ENCODE measurements around the gene OSGIN1.

Gene OSGIN1

GRCh38 chr16:83935858-83936255 is 17.2 kb upstream of the OSGIN1 start:
- no peak for DNase-seq (ENCODE audit: low read depth)

GRCh38 chr16:83936581-83937165 is 16.4 kb upstream of the OSGIN1 start:
- no peak for DNase-seq (ENCODE audit: low read depth)
- H3K4me3 ChIP-seq (ENCODE audit: control insufficient read depth, low read depth, low read length) = no peak overlapping the region
- no peak for TF ChIP-seq CTCF (IDR thresholded peaks at IDR 0.05; ENCODE audit: control insufficient read depth, insufficient read depth, low read depth, low read length, missing control alignments)

More at GRCh38 chr16:83935858-83936255, 17.2 kb upstream of the OSGIN1 start:
- no peak overlapping the region for H3K4me3 ChIP-seq (ENCODE audit: control insufficient read depth, low read depth, low read length)
- TF ChIP-seq CTCF (IDR thresholded peaks at IDR 0.05; ENCODE audit: control insufficient read depth, insufficient read depth, low read depth, low read length, missing control alignments) = no peak

GRCh38 chr16:83937267-83937666 is 15.8 kb upstream of the OSGIN1 start:
- no peak for DNase-seq (ENCODE audit: low read depth)
- no peak overlapping the region for H3K4me3 ChIP-seq (ENCODE audit: control insufficient read depth, low read depth, low read length)
- no peak for TF ChIP-seq CTCF (IDR thresholded peaks at IDR 0.05; ENCODE audit: control insufficient read depth, insufficient read depth, low read depth, low read length, missing control alignments)

GRCh38 chr16:83937922-83938885 is 14.8 kb upstream of the OSGIN1 start:
- H3K4me3 ChIP-seq (ENCODE audit: control insufficient read depth, low read depth, low read length) = no peak overlapping the region
- no peak for DNase-seq (ENCODE audit: low read depth)
- no peak for TF ChIP-seq CTCF (IDR thresholded peaks at IDR 0.05; ENCODE audit: control insufficient read depth, insufficient read depth, low read depth, low read length, missing control alignments)

GRCh38 chr16:83939266-83939855 is 13.7 kb upstream of the OSGIN1 start:
- H3K4me3 ChIP-seq (ENCODE audit: control insufficient read depth, low read depth, low read length) = no peak overlapping the region
- DNase-seq (ENCODE audit: low read depth) = no peak
- TF ChIP-seq CTCF (IDR thresholded peaks at IDR 0.05; ENCODE audit: control insufficient read depth, insufficient read depth, low read depth, low read length, missing control alignments) = no peak

GRCh38 chr16:83940119-83940518 is 12.9 kb upstream of the OSGIN1 start:
- DNase-seq (ENCODE audit: low read depth) = no peak
- TF ChIP-seq CTCF (IDR thresholded peaks at IDR 0.05; ENCODE audit: control insufficient read depth, insufficient read depth, low read depth, low read length, missing control alignments) = no peak
- H3K4me3 ChIP-seq (ENCODE audit: control insufficient read depth, low read depth, low read length) = no peak overlapping the region
